HG03135 (cell line): ENCODE measurements around the gene RAB31.

Experiments
- ATAC-seq: cut with Tn5 transposase; IDR thresholded peaks from one replicate; pipeline ENCODE4 v1.9.1; 2021; ENCODE audit warnings: mild to moderate bottlenecking, moderate library complexity; ENCODE audit not compliant: unreplicated experiment

The RAB31 gene

DNA sequence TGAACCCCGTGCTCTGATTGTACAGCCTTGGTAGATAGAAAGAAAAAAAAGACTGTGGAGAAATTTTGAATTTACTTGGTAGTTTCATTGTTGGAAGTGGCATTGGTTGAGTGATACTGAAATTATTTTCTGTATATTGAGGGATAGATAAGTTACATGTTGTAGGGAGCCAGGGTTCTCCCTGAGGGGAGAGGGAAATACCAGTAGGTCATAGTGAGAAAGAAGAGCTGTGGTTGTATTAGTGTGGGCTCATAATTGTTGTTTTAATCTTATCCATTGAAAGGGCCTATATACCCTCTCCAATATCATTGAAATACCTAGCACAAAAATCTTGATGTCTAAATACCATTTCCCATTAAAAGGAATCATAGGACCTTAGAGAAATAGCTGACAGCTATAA is 16.9 kb upstream of the RAB31 start:
- ATAC-seq: no peak

DNA sequence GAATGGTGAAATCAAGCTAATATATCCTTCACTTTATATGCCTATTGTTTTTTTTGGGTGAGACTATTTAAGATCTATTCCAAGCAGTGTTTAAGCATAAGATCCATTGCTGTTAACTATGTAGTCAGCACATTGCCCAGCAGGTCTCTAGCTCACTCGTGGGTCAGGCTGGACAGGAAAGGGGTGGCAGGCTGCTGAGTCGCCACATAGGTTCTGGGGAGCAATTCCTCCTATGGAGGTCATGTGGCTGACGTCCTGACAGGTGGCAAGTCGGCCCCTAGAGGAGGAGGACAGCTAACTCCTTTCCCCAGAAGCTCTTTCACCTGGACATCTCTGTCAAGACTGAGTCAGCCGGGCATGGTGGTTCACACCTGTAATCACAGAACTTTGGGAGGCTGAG is 13.9 kb upstream of the RAB31 start:
- no peak for ATAC-seq

DNA sequence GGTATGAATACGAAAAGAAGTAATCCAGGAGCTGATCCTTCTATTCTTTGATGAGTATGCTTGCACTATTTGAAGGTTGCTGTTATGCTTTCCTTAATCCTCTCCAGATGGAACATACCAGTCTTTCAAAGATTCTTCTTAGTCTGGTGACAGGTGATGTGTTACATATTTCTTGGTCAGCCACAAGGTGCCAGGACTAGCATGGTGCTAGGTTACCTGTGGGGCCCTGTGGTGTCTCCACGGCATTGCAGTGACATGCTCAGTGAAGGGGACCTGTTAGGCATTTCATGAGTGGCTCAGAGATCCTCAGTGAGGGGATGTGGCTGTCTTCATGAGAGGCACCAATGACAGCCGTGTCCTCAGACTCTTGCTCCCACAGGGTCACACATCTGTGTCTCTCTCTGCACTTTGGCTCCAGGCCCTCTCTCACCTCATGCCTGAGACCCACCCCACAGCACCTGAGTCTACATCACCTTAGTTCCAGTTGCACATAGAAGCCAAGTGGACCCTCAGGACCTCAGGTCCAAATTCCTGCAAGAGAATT is 13.1 kb upstream of the RAB31 start:
- ATAC-seq: no peak

DNA sequence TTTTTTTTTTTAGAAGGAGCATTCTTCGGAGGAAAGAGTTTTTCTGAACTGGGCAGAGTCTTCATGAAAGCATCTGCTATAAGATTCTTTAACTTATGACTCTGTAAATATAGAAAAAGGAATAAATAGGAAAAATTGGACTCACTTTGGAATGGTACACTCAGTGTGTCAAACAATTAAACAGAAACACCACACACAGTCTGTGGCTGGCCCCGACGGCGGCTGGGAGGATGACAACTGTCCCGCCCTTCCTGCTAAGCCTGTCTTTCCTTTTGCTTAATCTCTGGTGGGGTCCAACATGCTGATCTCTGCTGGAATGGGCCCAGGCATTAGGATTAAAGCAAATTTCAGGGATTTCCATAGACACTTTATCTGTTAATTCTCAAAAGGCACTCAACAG is 12.5 kb upstream of the RAB31 start:
- no peak for ATAC-seq

DNA sequence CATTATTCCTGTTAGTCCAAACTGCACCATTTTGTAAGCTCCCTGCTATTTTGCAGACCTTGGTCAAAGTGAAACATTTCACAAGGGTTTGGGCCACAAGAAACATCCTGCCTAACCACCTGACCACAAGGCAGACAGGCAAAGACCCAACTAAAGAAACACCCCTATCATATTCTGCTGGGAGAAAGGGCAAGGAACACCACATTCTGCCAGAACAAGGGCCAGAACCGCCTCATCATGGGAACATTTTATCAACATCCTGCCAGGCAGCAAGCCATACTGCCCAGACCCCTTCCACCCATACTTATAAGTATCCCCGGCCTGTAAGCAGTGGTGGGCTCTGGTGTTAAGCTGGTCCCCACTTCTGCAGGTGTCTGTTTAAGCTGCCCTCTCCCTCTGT is 12.0 kb upstream of the RAB31 start:
- ATAC-seq: no peak

DNA sequence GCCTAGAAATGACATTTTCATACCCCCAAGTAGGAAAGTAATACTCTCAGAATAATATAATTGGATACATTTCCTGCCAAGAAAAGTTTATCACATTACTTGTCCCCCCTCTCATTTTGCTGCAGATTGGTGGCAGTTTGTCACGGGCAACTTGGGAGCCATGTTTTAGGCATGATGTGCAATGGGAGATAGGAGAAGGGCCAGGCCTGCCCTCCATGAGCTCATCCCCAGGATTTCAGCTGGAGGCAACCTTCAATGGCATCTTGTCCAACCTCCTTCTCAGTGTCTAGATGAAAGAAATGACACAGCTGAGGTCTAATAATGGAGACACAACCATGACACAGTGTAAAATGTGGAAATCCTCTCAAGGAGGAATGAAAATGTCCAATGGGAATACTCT is 11.4 kb upstream of the RAB31 start:
- no peak for ATAC-seq

DNA sequence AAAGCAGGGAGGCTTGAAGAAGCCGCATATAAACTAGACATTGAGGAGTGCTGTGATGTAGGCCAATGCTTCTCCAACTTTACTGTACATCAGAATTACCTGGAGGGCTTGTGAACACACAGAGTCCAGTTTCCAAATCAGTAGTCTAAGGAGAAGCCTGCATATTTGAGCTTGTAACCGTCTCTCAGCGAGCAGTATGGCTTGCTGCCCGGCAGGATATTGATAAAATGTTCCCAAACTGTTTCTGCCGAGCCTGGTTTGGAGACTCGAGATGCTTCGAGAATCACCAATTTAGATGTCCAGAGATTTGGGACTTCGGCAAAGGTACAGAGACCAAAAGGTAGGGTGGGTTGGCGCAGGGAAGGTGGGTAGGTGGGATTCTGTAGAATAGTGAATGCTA is 11.0 kb upstream of the RAB31 start:
- ATAC-seq: no peak

DNA sequence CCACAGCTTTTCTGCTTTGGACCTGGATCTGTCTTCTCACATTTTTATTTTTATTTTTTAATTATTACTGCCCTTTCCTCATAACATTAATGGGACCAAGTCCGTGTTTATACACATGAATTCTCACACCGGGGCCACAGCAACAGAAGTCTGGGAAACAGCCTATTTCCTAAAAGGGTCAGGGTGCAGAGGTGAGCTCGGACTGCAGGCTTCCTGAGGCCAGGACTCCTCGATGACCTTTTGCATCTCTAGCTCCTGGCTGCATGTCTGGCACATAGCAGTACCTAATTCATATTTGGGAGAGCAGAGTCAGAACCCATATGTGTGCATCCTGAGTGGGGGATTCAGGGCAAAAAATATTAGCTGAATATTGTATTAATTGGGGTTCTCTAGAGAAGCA is 9.6 kb upstream of the RAB31 start:
- no peak for ATAC-seq

DNA sequence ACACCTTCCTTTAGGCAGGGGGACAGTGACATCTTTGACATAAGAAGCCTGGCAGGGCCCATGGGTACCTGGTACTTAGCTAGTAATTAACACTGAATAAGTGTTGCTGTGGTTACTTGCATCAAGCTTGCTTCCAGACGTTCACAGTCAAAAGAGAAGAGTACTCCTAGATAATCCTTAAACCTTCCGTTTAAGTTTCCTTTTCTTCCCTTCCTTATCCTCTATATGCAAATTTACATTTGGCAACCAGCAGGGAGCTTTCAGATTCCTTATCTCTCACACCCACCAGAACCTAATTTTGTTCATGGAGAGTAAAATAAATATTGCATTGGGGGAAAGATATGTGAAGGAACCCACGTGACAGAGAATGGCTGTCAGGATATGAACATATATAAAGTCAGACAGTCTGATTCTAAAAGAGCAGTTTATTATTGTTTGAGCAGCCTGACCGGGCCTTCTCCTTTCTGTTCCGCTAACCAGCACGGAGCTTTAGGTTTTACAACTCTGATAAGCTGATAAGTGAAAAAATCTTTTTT is 7.8 kb upstream of the RAB31 start:
- no peak for ATAC-seq

DNA sequence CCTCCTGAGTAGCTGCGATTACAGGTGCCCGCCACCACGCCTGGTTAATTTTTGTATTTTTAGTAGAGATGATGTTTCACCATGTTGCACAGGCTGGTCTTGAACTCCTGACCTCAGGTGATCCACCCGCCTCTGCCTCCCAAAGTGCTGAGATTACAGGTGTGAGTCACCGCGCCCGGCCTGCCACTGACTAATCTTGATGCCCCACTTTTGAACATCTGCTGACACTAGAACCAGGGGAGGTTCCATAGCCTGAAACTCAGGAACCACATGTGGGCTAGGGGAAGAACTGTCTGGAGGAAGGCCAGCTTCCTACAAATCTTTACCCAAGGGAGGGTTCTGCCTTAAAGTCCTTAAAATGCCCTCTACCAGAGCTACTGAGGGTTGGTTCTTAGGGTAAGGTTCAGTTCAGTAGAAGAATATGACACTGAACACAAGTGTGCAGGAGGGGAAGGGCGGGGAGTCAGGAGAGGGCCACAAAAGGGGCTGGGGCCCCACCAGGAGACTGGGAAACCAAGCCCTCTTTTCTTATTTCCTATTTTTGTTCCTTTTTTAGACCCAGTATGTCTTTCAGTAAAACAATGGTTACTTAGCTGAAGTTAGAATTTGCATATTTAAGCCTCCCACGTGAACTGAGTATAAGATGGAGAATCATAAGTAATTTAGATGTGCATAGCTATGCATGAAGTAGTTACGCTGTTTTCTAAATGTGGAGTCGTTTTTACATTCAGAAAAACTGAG is 6.3 kb upstream of the RAB31 start:
- ATAC-seq: no peak

DNA sequence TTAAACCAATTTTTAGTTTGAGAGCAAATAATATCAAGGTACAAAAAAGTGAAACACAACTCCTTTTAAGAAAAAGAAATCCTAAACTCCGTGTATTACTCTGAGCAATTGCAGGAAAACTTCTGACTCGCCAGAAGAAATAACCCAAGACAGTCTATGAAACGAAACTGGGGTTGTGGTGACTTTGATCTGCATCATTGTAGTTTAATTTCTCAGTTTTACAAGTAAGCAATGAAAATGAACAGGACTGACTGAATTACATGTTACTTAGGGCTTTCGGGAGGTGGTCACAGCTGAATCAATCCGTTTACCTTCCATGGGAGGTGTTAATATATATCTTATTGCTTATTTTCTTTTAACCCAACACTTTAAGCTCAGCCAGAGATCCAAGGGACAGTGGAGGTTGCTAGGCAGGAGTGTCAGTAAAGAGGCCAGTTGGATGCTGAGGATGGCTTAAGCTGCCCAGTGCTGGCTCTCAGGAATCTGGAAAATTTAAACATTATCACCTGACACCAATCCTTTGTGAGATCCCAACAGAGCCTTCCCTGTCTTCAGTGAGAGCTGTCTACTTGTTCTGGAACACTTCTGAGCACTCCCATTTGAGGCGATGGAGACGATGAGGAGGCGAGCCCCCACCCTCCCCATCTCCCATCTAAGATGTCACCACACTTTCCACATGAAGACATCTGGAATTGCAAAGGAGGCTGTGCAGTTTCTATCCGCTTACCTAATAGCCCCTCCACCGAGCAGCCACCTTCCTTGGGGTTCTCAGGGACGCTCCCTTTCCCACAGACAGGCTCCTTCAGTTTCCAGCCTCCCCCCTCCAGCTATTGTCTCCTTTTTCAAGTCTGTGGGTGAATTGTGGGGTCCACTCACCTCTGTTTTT is 3.6 kb upstream of the RAB31 start:
- no peak for ATAC-seq

DNA sequence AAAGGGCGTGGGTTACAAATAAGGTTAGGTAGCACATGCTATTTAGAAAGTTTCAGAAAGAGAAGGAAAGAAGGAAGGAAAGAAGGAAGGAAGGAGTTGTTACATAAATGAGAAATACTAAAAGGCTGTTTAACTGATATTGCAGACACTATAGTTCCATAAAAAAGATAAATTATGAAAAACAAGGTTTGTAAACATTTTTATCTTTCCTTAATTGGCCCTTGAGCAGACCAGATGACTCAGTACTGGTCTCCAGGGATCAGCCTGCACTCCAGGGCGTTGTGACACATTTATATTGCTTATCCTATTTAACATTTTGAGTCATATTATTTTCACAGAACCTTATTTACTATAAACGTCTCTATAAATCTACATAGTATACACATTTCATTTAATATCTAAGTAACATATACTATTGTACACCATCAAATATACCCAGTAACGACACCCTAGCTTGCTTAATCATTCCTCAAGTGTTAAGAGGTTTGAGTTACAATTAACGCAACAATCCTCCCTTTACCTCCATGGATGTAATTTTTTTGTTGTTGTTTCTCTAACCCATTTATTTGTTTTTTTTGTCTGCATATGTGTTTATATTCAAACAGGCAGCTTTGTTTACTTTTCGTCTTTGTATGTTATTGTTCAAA is 2.8 kb upstream of the RAB31 start:
- ATAC-seq: no peak

DNA sequence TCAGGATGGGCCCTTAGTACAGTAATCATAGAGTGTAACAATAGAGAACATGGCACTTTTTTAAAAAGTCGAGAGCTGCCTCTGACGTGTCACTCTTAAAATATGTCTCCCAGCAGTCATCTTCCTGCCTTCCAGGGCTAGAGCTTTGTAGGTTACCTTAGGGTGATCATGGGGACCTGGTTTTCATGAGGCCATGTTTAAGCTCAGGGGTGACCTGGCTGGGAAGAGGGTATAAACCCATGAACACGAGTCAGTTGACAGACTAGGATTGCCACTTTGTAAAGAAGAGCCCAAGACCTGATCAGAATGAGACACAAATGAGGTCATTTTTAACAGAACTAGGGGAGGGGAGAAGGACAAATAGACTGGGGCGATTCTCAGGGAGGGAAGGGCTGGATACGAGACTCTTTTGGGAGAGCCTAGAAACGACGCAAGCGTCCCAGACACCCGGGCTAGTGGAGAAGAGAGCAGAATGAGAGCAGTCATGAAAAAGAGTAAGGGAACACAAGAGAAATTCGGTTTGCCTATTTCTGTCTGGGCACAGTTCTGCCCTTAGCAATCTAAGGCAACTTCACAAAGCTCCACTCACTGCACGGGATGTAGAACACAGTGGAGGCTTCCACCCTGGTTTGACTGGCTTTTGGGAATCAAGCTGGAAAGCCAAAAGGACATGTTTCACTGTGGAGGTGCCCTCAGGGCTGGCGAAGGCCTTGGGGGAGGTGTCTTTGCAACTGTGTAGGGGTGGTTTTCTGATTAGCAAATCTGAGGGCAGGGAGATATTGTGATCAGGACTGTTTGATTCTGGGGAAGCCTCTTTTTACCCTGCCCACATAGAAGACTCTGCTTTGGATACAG is 1.8 kb upstream of the RAB31 start:
- ATAC-seq: no peak

DNA sequence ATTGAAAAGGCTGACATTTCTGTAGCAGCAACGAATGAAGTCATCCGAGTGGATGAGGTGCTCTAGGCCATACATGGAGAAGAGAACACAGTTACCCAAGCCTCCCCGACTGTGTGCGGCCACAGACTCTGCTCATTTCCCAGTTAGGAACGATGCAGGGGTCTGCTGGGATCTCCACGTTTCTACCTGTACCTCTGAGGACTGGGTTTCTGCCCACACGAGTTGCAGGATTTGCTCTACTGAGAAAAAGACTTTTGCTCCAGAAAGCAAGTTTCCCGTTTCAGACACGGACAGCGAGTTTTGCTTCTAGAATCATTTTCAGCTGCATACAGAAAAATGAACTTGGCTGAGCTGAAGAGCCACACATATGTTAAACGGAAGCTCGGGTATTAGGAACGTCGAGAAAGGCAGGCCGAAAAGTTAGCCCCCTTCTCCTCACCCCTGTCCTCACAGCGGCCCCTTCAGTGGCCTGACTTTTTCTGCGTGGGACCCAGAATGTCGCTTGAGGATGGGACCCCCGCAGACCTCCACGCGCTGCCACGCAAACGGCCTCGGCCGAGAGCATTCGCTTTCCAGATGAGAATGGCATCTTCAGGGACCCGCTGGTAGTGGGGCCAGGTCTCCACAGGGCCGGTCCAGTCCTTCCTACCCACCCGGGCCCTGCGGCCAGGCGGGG is 582 bp upstream of the RAB31 start:
- peak; percentile 2 for ATAC-seq

DNA sequence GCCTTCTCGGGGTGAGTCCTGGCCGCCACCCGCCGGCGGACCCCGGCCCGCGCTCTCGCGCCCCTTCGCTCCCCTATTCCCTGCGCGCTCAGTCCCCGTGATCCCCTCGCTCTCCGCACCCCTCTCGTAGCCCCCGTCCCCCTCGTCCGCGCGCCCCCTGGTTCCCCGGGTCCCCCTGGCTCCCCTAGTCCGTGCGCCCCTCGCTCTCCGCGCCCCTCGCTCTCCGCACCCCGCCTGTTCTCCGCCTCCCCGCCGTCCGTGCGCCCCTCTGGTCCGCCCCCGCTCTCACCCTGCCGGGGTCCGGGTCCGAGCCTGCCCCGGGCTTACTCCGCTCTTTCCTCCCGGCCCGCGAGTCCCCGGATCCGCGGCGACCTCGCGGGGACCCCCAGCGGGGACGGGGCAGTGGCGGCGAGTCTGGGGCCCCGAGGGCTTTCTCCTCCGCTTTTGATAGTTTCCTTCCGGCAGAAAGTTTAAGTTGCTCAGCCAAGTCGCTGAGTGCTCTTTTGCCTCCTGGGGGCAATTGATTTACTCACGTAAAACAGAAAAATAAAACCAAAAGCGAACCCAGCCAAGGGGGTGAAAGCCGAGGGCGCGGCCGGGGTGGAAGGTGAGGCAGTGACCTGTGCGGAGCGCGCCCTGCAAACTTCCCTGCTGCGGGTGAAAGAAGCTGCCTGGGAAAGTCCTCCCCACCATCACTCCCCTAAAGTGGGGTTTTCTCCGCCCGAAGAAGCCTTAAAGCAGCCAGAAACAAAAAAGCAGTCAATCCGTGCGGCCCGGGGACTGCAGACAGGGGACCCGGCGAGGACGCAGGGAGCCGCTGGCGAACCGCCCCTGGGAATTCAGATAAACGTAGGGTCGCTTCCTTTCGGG is 568 bp downstream of the RAB31 start:
- no peak for ATAC-seq

DNA sequence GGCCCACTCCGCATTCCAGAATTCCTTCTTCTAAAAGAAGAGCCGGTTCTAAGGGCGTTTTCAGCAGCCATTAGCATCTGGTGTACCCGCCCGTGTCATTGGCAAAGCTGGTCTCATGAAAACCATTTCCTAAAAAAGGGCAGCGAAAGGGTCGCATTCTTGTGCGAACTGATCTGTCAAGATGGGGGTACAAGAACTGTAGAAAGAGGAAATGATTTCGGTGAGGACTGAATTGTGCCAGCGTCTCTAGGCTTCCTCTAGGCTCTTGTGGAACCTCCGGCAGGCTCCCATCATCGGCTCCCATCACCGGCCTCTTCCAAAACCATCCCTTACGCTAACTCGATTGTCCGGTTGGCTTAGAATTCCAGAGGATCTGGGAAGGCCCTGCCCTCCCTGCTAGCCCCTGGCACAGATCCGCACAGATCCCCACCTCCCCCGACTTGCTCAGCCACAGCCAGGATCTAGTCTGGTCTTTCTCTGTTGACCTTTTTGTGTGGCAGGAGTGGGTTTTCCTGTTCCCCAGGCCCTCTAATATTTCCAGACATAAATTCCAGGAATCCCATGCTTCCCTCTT is 1.3 kb downstream of the RAB31 start:
- ATAC-seq: no peak

DNA sequence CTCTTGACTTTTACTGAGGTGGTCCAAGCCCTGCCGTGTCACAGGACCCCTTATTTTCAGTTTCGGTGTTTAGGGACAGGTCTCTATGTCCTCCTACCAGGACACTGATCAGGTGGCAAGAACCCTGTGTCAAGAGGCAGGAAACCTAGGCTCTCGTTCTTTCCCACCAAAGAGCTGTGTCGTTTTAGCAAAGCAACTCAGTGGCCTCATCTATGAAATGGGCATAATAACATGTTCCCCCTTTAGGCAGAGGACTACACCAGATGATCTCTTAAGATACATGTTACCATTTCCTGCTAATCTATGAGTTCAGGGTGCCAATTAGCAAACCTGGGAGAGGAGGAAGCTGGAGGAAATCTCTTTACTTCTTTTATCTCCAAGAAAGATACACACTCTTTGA is 1.9 kb downstream of the RAB31 start:
- no peak for ATAC-seq

DNA sequence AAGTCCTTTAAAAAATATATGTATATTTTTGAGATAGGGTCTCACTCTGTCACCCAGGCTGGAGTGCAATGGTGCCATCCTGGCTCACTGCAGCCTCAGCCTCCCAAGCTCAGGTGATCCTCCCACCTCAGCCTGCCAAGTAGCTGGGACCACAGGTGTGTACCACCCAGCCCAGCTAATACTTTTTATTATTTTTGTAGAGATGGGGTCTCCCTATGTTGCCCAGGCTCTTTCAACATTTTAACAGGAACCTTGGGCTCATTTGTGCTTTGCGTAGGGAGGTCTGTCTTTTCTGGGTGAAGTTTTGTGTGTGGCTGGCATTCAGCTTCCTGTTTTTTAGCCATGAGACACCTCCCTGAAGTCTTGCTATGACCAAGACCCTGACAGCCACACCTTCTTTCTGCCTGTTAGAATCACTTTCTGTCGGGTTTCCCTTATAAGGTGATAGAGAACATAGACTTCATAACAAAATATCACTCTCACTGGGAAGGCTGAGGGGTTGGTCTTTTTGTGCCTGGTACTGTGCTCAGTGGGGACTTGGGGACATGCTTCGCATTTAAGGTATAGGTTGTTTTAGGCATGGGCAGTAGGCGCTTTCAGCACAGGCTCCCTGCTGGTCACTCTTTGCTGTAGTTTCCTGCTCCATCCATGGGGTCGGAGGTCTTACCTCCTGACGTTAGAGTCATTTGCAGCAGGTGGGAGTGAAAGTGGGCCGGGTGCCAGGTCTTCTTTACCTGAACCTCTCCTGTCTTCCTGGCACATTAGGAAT is 3.4 kb downstream of the RAB31 start:
- peak; percentile 68 for ATAC-seq
